ENCODE data around the gene KIFBP.
"Not testable (repeated sequence)": the region's sequence is repeated elsewhere in the genome, so short reads cannot be mapped to it uniquely, and the experiment has no call there.

KIFBP gene

DNA sequence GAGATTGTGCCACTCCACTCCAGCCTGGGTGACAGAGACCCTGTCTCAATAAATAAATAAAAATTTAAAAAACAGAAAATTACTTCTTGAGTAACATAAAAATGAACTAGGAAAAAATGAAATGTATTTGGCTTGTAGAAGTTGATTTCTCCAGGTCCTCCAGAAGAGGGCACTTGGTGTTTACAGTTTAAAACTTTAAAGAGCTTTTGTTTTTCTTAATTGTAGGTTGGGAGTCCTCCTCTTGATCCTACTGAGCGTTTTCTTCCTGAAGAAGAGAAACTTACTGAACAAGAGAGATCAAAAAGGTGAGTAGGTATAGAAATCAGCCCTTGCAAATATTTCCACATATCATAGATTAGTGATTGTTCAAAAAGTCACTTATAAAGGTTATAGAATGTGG lies 16.2 kb downstream of the KIFBP start:
- DNase-seq (ENCODE audit: low read depth in 2 of 2) = no peak

DNA sequence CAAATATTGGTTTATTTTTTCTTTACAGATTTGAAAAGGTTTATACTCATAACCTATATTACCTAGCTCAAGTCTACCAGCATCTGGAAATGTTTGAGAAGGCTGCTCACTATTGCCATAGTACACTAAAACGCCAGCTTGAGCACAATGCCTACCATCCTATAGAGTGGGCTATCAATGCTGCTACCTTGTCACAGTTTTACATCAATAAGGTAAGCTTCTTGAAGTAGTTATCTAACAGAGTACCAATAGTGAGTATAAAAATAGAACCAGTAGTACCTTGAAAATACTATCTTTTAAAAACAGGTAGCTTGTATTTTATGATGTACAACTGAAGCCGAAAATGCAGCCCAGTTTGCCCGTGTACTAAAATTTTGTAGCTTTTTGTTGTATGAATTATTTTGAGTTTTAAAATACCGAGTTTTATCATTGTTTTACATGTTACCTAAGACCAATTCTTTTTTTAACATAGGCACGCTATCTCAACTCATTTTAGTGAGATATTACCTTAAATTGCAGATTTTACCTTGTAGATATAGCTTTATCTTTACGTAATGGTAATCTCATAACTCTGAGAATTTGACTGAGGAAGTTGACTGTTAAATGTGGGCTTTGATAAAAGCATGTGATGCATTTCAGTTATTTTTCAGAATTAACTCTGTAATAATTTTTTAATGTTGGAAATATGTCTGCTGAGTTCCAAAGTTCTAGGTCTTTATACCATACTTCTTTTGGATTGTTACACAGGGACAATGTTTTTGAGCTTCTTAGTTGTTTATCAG lies 17.3 kb downstream of the KIFBP start:
- no peak for DNase-seq (ENCODE audit: low read depth in 2 of 2)

DNA sequence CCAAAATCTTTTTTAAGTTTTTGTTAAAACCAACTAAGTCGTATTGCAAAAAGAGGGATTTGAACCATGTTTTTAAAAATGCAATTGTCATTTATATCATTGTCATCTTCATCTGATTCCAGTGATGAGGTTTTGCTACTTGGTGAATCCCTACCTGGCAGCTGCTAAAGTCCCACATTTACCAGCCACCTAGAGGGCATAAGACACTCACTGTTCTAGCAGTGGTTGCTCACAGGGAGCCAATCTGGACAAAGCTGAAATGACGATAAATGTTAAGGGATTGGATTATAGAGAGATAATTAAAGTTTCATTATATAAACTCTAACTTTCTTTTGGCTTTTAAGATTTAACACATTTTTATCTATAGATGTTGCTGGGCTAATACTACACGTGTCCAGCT lies 18.7 kb downstream of the KIFBP start:
- no peak for DNase-seq (ENCODE audit: low read depth in 2 of 2)

DNA sequence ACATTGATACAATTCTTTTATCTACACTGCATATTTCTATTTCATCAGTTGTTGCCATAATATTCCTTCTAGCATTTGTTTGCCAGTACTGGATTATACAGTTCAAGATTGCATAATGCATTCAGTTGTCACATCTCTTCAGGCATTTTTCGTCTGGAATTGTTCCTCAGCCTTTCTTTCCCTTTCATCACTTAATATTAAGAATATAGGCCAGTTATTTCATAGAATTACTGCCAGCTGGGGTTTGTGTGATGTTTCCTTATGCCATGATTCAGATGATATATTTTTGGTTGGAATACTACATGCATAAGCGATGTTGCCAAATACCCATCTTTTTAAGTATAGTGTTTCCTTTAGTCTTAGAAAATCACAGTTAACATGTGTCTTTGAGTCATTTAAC lies 20.8 kb downstream of the KIFBP start:
- DNase-seq (ENCODE audit: low read depth in 2 of 2) = no peak

DNA sequence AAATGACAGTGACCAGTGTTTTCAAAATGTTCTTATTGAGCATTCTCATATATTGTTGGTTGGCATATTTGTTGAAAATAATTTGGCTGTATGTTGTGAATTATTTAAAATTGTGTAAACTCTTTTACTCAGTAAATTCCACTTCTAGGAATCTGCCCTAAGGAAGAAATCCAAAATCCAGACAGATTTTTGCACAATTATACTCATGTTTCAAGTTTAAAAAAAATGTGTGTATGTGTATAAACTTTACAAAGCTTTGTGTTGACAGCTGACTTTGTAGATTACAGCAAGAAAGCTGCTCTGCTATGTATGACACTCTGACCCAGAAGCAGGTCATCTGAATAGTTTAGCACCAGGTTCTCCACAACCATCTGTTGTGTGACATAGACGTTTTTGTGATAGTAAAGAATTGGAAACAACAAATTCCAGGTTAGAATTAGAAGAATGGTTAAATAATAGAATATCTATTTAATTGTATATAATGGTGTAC lies 21.6 kb downstream of the KIFBP start:
- no peak for DNase-seq (ENCODE audit: low read depth in 2 of 2)

DNA sequence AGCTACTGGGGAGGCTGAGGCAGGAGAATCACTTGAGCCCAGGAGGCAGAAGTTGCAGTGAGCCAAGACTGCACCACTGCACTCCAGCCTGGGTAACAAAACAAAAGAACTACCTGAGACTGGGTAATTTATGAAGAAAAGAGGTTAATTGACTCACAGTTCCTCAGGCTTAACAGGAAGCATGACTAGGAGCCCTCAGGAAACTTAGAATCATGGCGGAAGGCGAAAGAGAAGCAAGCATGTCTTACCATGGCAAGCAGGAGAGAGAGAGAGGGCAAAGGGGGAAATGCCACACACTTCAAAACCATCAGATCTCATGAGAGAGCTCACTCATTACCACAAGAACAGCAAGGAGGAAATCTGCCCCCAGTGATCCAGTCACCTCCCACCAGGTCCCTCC lies 24.2 kb downstream of the KIFBP start:
- DNase-seq (ENCODE audit: low read depth in 2 of 2) = not testable (repeated sequence)

DNA sequence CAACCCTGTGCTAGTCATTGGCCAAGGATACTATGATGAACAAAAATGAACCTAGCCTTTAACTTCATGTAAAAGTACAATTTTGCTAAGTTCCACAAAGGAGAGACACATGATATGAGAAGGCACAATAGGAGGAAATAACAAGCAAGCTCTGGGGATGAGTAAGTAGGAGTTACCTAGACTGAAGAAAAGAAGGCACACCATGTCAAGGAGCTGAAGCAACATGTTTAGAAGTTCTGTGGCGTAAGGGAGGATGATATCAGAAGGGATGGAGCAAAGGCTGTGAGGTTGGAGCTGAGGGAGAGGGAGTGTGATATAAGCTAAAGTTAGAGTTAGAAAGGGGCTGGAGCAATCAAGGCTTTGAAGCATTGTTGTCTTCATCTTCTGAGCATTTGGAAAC lies 25.6 kb downstream of the KIFBP start:
- DNase-seq (ENCODE audit: low read depth in 2 of 2) = no peak

DNA sequence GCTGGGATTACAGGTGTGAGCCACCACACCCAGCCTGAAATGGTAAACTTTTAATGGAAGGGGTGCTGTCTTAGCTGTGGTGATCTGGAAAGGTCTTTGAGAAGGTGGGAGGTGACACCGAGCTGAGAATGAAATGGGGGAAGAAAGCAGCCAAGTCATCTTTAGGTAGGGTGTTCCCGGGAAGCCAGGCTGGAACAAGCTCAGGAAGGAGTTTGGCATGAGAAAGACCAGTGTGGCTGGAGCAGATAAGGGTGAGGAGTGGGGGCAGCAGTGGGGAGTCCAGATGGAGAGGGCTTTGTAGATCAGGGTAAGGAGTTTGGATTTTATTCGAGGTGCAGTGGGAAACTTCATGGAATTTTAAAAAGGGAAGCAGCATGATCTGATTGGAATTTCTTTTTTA lies 30.0 kb downstream of the KIFBP start:
- no peak for DNase-seq (ENCODE audit: low read depth in 2 of 2)

DNA sequence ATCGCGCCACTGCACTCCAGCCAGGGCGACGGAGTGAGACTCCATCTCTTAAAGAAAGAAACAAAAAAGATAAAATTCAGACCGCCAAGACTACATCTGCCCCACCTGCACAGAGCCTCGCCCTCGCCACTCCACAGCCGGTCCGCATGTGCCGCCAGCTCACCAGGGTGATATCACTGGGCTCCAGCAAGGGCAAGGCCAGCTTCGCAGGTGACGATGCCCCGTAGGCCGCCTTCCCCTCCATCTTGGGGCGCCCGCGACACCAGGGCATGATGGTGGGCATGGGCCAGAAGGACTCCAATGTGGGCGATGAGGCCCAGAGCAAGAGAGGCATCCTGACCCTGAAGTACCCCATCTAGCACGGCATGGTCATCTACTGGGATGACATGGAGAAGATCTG lies 34.0 kb downstream of the KIFBP start:
- DNase-seq (ENCODE audit: low read depth in 2 of 2) = no peak

DNA sequence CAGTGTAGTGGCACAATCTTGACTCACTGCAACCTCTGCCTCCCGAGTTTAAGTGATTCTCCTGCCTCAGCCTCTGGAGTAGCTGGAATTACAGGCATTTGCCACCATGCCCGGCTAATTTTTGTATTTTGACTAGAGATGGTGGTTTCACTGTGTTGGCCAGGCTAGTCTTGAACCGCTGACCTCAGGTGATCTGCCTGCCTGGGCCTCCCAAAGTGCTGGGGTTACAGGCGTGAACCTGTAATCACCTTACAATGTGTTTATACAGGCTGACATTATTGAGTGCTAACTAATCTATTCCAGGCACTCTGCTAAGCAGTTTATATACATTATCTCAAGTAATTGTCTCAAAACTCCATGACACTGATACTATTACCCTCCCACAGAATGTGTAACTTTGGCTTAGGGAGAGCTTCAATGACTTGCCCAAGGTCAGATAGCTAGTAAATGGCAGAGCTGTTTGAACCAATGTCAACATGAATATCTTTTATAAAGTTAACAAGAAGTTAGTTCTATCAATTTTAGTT lies 36.8 kb downstream of the KIFBP start:
- no peak for DNase-seq (ENCODE audit: low read depth in 2 of 2)

DNA sequence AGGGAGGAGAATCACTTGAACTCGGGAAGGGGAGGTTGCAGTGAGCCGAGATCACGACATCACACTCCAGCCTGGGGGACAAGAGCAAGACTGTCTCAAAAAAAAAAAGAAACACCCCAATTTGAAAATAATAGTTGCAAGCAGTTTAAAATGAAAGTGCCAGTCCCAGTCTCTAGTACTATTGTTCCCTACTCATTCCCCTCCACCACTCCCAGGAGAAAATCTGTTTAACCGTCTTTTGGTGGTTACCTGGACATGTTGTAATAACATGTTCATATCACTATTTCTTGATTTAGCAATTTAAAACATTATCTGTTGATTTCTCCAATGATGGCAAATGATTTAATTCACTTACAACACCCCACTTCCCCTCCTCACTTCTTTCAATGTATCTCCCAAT lies 44.7 kb downstream of the KIFBP start:
- DNase-seq (ENCODE audit: low read depth in 2 of 2) = no peak

DNA sequence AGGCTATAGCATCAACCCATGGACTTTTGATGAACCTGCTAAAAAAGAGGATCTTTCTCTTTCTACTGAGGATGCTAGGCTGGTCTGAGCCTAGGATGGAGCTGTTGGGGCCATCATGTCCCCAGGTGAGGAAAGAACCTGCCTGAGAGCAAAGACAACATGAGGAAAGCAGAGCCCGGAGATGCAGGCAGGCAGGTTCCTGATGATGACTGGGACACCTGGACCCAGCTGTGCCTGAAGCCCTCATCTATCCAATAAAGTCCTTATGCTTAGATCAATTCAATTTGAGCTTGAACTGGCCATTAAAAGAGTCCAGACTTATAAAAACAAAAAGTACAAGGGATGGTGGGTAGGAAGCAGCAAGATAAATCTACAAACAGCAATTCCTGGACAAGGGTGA lies 48.9 kb downstream of the KIFBP start:
- DNase-seq (ENCODE audit: low read depth in 2 of 2) = no peak

DNA sequence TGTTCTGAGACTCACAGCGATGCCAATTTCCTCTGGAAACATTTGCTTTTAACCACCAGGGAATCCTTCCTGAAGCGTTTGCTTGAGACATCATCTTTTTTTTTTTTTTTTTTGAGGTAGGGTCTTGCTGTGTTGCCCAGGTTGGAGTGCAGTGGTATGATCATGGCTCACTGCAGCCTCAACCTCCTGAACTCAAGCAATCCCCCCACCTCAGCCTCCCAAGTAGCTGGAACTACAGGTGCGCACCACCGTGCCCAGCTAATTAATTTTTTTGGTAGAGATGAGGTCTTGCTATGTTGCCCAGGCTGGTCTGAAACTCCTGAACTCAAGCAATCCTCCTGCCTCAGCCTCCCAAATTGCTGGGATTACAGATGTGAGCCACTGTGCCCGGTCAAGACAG lies 52.3 kb downstream of the KIFBP start:
- not testable (repeated sequence) for DNase-seq (ENCODE audit: low read depth in 2 of 2)

DNA sequence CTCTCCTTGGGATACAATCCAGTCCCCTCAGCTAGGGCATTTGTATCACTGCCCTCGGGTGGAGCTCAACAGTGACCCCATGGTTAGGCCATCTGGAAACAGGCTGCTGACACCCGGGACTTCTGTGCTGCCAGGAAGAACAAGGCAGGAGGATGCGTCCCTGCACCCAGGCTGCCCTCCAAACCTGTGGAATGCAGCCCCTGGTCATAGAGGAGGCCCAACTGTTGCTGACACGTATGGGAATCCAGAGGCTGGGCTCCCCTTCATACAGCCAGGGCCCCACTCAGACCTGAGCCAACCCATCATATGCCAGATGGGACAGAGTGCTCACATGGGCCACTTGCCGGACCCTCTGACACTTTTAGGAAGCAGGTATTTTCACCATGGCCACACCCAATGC lies 53.8 kb downstream of the KIFBP start:
- DNase-seq (ENCODE audit: low read depth in 2 of 2) = no peak

DNA sequence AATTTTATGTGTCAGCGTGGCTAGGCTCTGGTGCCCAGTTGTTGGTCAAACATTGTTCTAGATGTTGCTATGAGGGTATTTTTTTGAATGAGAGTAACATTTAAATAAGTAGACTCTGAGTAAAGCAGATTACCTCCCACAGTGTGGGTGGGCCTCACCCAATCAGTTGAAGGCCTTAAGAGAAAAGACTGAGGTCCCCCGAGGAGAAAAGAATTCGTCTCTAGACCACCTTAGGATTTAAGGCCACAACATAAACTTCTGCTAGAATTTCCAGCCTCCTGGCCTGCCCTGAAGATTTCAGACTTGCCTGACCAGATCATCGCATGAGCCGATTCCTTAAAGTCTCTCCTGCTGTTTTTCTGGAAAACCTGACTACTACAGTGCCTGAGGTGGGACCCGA lies 54.2 kb downstream of the KIFBP start:
- DNase-seq (ENCODE audit: low read depth in 2 of 2) = no peak

DNA sequence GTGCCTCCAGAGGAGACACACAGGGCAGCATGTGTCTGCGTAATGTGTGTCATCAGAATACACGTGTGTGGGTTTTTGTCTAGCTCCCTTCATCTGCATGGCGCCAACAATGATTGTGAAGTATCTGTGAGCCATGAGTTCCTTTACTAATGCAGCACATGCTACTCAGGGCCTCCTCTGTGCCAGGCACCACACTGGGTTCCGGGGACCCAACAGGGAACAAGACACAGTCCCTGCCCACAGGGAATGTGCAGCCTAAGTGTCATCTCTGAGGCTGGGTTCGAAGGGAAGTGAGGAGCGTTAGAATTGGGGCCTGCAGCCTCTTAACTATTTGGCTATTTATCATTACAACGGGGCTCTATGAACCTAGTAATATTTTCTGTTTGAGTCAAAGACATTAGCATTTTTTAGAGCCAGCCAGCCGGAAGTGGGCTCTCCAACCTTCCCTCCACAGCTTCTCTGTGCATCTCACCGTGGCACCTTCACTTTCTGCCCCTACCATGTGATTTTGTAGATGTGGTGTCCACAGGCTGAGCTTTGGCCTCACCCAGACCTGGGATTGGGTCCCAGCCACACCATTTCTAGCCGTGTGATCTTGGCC lies 55.4 kb downstream of the KIFBP start:
- DNase-seq (ENCODE audit: low read depth in 2 of 2) = no peak

DNA sequence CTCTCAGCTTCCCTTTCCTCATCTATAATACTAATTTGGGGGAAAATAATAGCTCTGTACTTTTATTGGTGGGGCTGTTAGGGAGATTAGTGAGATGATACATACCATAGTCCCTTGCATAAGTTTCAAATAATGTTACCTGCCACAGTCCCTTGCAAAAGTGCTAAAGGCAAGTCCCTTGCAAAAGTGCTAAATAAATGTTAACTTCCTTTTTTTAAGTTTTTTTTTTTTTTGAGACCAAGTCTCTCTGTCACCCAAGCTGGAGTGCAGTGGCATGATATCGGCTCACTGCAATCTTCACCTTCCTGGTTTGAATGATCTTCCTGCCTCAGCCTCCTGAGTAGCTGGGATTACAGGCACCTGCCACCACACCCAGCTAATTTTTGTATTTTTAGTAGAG lies 55.9 kb downstream of the KIFBP start:
- no peak for DNase-seq (ENCODE audit: low read depth in 2 of 2)

DNA sequence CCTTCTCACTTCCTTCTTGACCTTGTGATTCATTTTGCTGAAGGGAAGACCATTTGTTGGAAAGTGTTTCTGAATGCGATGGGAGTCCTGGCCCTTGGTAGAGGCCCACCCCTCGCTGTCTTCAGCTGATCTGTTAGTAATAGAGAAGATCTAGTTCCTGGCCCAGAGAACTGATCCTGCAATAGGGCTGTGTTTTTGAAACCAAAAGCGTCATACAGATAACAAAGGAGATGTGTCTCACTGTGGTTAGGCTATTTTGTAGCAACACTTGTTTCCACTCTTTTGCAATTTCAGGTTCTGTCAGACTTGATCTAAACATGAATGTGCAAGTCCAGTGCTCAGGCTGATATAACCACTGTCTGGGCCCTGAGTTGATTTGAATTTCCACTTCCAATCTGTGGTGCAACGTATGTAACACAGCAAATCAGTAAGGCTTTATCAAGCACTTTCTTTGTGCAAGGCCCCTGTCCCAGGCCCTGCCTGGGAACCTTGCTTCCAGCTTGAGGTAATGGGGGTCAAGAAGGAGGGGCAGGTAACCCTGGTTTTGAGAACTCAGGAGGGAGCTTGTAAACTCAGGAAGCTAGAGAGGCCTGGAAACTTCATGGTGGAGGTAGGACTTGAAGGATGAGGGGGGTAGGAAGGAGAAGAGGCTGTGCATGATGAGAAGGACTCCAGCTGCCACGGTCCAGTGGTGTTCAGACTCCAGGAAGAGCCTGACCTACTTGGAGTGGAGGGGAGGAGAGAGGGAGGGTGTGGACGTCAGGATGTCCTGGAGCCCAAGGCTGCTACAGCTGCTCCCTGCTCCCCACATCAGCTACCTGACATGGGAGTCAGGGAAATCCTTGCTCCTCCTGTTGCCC lies 57.1 kb downstream of the KIFBP start:
- DNase-seq (ENCODE audit: low read depth in 2 of 2) = no peak

DNA sequence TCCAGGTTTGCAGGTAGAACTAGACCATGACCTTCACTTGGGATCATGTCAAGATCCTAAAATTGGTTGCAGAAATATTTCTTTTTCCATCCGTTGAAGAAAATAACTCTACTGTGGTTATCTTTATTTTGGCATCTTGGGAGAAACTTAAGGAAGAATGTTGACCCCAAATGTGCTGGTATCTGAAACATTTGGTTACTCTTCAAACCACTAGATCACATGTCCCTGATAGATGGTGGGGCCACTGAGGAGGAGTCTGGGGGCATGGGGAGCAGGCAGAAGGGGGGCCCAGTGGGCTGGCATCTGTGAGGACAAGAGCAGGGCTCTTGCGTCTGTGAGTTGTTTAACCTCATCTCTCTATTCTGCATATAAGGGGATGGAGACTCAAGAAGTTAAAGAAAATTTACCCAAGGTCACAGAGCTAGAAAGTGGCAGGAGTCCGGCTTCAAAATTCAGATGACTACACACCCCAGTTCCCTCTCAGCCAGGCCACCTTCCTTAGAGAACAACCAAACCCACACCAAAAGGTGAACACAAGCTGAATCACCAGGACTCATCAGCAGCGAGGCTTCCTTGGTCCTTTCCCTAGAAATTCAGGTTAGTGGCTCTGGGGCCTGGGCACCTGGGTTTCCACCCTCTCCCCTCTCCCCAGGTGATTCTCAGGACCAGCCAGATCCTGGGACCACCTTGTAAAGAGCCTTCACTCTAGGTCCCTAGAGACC lies 58.7 kb downstream of the KIFBP start:
- no peak for DNase-seq (ENCODE audit: low read depth in 2 of 2)

DNA sequence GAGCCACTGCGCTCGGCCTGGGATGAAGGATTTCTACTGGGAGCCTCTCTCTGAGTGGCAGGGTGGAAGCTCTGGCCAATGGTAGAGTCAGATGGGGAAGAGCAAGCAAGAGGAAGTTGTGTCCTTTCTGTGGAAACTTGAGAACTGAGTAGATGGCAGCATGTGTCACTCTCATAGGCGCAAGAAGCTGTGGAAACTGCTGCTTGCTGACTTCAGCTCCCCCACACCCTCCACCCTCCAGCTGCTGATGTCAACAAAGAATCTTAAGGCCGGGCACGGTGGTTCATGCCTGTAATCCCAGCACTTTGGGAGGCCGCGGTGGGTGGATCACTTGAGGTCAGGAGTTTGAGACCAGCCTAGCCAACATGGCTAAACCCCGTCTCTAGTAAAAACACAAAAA lies 59.5 kb downstream of the KIFBP start:
- no peak for DNase-seq (ENCODE audit: low read depth in 2 of 2)

DNA sequence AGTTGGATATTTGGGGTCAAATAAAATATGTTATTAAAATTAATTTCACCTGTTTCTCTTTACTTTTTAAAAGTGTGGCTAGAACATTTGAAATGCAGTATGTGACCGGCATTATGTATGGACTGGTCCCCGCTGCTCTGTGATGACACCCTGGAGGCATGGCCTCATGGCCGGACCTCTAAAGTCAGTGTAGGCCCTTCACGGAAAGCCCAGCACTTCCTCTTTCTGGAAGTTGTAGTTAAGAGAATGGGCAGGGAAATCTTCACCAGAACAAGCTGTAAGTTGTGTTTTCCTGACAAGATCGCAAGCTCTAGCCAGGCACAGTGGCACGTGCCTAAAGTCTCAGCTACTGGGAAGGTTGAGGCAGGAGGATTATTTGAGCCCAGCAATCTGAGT lies 61.0 kb downstream of the KIFBP start:
- DNase-seq (ENCODE audit: low read depth in 2 of 2) = no peak

DNA sequence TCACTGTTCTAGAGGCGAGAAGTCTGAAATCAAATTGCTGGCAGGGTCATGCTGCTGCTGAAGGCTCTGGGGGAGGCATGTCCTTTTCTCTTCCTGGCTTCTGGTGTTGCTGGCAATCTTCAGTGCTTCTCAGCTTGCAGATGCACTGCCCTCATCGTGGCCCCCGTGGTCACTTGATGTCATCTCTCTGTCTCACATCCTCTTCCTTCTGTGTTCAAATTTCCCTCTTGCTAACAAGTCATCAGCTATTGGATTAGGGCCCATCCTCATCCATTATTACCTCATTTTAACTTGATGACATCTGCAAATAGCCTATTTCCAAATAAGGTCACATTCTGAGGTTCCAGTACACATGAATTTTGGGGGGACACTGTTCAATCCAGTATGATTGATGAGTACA lies 62.7 kb downstream of the KIFBP start:
- DNase-seq (ENCODE audit: low read depth in 2 of 2) = no peak

All from stimulated activated CD8-positive, alpha-beta memory T cell treated with anti-CD3 and anti-CD28 coated beads, Interleukin-7, amount 100 ng/mL, for 4 hours (primary cell).